Upper lobe of left lung (tissue), 4 donors: Measurements from ENCODE around the gene NBAS.

Source experiments
- EP300 ChIP-seq, 4 donors: sonication (generic); formaldehyde crosslinking; IDR thresholded peaks; one replicate each; pipeline ENCODE4 v1.5.1; 2017; ENCODE audit warnings: antibody characterized with exemption in 4 of 4, control low read depth in 2 of 4
- POLR2A ChIP-seq, 4 donors: fragments of 450-650 bp; IDR thresholded peaks; one replicate each; pipeline ENCODE4 v1.5.1; 2016 to 2017; ENCODE audit warnings: antibody characterized with exemption in 4 of 4, mild to moderate bottlenecking in 2 of 4
- POLR2AphosphoS5 ChIP-seq, 2 donors: sonication (generic); formaldehyde crosslinking; IDR thresholded peaks; one replicate each; pipeline ENCODE4 v1.5.1; 2017; ENCODE audit warnings: antibody characterized with exemption in 2 of 2
- TF ChIP-seq, protein P1 (sequence below), 6 experiments: fragments of 450-650 bp in 4 of 6; fragments of 200-600 bp in 2 of 6; sonication (generic) in 2 of 6; IDR thresholded peaks; one replicate each; pipeline ENCODE4 v1.5.1; 2016 to 2019; ENCODE audit warnings: antibody characterized with exemption in 6 of 6

DNA sequence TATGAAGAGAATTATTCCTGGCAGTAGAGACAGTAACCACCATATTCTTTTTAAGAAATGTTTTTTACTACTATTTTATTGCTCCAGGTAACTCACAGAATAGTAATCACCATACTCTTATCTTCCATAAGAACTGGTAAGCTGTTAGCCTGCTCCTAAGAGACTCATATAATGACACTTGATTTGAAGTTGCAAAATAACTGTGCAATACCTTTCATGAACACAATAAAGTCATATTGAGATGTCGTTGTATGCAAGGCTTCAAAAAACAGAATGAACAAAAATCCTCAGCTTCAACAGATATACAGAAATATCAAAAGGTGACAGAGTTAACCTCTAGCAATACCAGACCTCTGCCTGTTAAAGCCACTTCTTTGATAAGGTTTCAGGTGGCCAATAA is 360.1 kb downstream of the NBAS start:
- TF ChIP-seq, protein P1, sequence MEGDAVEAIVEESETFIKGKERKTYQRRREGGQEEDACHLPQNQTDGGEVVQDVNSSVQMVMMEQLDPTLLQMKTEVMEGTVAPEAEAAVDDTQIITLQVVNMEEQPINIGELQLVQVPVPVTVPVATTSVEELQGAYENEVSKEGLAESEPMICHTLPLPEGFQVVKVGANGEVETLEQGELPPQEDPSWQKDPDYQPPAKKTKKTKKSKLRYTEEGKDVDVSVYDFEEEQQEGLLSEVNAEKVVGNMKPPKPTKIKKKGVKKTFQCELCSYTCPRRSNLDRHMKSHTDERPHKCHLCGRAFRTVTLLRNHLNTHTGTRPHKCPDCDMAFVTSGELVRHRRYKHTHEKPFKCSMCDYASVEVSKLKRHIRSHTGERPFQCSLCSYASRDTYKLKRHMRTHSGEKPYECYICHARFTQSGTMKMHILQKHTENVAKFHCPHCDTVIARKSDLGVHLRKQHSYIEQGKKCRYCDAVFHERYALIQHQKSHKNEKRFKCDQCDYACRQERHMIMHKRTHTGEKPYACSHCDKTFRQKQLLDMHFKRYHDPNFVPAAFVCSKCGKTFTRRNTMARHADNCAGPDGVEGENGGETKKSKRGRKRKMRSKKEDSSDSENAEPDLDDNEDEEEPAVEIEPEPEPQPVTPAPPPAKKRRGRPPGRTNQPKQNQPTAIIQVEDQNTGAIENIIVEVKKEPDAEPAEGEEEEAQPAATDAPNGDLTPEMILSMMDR (IDR thresholded peaks at IDR 0.05) = no peak
- no peak for TF ChIP-seq POLR2A (IDR thresholded peaks at IDR 0.05)
- no peak for TF ChIP-seq POLR2AphosphoS5 (IDR thresholded peaks at IDR 0.05)
- no peak for TF ChIP-seq EP300 (IDR thresholded peaks at IDR 0.05)
